Measurements from ENCODE around the gene CPZ. TPM values are rescaled to one million over a fixed set of nuclear protein-coding genes. Genes with fewer than 3 reads are reported as not detected.

CPZ gene
- total RNA-seq, 4 donors from 2014 or later = 1.2 to 2.0 (median 1.5) TPM; not detected in 1

DNA sequence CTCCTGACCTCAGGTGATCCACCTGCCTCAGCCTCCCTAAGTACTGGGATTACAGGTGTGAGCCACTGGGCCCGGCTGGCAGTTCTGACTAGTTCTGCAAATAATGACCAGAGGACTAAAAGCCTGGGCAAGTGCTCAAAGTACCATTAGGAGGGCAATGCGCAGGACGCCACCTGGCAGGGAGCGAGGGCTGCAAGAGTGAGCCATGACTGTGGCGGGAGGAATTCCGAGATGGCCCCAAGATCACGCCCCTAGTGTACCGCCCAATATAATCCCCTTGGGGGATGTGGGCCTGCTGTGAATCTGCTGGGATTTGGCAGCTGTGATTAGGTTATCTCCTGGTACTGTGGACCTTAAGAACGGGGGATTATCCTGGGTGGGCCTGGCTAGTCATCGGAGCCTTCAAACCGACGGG is 38.6 kb upstream of the CPZ start:
- no peak overlapping the region for H3K4me3 ChIP-seq
- H3K4me1 ChIP-seq = no peaks in the 10 kb centered on the region
- TF ChIP-seq, protein P1, sequence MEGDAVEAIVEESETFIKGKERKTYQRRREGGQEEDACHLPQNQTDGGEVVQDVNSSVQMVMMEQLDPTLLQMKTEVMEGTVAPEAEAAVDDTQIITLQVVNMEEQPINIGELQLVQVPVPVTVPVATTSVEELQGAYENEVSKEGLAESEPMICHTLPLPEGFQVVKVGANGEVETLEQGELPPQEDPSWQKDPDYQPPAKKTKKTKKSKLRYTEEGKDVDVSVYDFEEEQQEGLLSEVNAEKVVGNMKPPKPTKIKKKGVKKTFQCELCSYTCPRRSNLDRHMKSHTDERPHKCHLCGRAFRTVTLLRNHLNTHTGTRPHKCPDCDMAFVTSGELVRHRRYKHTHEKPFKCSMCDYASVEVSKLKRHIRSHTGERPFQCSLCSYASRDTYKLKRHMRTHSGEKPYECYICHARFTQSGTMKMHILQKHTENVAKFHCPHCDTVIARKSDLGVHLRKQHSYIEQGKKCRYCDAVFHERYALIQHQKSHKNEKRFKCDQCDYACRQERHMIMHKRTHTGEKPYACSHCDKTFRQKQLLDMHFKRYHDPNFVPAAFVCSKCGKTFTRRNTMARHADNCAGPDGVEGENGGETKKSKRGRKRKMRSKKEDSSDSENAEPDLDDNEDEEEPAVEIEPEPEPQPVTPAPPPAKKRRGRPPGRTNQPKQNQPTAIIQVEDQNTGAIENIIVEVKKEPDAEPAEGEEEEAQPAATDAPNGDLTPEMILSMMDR (IDR thresholded peaks at IDR 0.05) = no peak
- TF ChIP-seq POLR2A (IDR thresholded peaks at IDR 0.05) = no peak
- no peak overlapping the region for H3K27ac ChIP-seq
- no peaks in the 10 kb centered on the region for H3K9me3 ChIP-seq
- no peaks in the 10 kb centered on the region for H3K36me3 ChIP-seq
- DNase-seq = no peak
- no peaks in the 10 kb centered on the region for H3K27me3 ChIP-seq

DNA sequence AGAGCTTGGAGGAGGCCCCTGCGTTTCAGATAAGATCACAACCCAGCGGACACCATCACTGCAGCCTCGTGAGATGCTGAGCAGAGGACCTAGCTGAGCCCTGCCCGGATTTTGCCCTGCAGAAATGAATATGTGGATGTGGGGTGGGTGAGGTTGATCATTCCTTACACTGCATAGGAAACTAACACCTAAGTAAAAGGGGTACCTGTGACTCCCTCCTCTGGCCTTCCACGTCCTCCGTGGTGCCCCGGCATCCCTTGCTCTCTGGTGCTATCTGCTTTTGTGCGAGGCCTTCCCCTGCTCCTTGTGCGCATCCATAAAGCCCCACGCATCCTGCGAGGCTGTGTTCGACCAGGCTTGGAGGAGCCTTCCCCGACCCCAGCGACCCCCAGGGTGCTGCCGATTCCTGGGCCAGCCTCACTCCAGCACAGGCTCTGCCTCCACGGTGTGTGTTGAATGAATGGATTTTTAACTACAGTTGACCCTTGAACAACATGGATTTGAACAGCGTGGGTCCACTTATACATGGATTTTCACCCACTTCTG is 37.9 kb upstream of the CPZ start:
- no peaks in the 10 kb centered on the region for H3K36me3 ChIP-seq

DNA sequence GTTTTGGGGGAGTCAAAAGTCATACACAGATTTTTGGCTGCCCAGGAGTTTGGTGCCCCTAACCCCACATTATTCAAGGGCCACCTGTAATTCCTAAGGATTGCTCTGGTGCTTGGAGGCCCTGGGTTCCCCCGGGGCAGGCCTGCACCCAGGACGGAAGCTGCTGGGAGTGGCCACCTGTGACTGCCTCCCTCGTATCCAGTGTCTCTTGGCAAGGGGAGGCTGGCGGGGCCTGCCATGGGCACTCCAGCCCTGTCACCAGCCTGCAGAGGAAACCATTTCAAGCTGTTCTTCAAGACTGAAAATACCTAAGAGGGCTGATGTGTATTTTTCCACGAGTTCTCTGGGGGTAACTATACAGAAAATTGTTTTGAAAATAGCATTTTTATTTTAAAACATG is 36.8 kb upstream of the CPZ start:
- no peak for DNase-seq
- no peak overlapping the region for H3K4me3 ChIP-seq
- no peaks in the 10 kb centered on the region for H3K27me3 ChIP-seq
- no peak overlapping the region for H3K27ac ChIP-seq
- no peak for TF ChIP-seq POLR2A (IDR thresholded peaks at IDR 0.05)
- TF ChIP-seq, protein P1 (IDR thresholded peaks at IDR 0.05) = no peak
- H3K36me3 ChIP-seq = no peaks in the 10 kb centered on the region
- no peaks in the 10 kb centered on the region for H3K4me1 ChIP-seq
- H3K9me3 ChIP-seq = no peaks in the 10 kb centered on the region

More for the DNA sequence above, 37.9 kb upstream of the CPZ start:
- Histone ChIP-seq H3K4me3 (no peak overlapping the region), H3K27ac (no peak overlapping the region), H3K27me3 (no peaks in the 10 kb centered on the region), H3K4me1 (no peaks in the 10 kb centered on the region), H3K9me3 (no peaks in the 10 kb centered on the region)
- no peak for TF ChIP-seq POLR2A (IDR thresholded peaks at IDR 0.05)
- TF ChIP-seq, protein P1 (IDR thresholded peaks at IDR 0.05) = no peak
- no peak for DNase-seq

DNA sequence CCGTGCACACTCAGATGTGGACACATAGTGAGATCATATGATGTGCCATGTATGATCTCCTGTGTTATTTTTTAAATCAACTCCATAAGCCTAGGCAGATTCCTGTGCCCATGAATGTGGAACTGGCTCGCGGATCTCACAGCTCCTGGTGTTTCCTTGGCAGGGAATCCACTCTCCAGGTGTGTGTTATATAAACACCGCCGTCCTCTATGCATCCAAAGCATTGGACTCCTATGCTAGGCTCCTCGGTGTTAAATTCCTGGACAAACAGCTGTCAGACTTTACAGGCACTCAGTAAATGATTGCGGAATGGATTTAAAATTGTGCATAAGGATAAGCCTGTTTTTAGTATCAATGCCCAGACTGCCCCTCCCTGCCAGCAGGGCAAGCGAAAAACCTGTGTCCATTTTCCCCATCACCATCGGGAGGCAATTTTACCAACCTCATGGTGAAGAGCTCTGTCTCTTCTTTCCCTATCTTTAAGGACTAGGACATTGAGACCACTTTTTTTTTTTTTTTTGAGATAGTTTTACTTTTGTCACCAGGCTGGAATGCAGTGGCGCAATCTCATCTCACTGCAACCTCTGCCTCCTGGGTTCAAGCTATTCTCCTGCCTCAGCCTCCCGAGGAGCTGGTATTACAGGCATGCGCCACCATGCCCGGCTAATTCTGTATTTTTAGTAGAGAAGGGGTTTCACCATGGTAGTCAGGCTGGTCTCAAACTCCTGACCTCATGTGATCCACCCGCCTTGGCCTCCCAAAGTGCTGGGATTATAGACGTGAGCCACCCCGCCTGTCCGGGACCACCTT is 36.0 kb upstream of the CPZ start:
- DNase-seq = no peak
- H3K4me3 ChIP-seq = no peak overlapping the region
- H3K27me3 ChIP-seq = no peaks in the 10 kb centered on the region
- TF ChIP-seq, protein P1 (IDR thresholded peaks at IDR 0.05) = no peak
- TF ChIP-seq POLR2A (IDR thresholded peaks at IDR 0.05) = no peak
- no peaks in the 10 kb centered on the region for H3K36me3 ChIP-seq
- H3K27ac ChIP-seq = no peak overlapping the region
- no peaks in the 10 kb centered on the region for H3K4me1 ChIP-seq
- H3K9me3 ChIP-seq = no peaks in the 10 kb centered on the region

DNA sequence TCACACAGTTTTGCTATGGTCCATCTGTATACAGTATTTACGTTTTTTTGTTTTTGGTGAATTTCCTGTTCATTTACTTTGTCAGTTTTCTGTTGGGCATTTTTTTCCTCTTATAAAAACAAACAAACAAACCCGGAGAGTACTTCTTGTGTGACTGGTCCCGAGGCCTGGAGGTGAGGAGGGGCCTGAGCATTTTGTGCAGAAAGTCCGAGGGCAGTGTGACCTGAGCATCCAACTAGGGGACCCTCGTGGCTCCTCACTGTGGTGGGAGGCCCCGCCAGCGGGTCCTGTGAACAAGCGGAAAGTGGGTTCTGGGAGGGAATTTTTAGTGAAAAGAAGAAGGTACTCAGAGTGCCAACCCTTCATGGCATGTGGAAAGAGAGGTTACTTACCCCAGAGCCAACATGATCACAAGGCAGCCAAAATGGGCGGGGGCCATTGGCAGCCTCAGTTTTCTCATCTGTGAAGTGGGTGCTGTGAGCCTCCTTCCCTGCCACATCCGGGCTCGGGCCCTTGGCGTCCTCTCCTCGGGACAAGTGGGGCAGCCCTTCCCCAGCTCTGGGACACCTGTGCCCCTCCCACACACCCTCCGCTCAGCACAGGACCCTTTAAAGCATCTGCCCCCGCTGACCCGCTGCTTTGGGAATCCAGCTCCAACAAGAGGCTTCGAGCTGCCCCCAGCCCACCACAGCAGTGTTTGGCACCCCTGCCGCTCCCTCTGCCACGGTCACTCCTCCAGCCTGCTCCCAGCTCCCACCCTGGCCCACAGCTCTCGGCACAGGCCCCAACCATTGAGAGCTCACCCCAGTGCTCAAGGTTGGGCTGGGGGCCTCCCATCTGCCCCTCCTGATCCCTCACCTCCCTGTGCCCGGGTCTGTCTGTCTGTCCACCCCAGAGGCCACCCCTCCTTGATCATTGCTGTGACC is 35.2 kb upstream of the CPZ start:
- H3K4me3 ChIP-seq = no peak overlapping the region
- no peaks in the 10 kb centered on the region for H3K36me3 ChIP-seq
- no peaks in the 10 kb centered on the region for H3K9me3 ChIP-seq
- DNase-seq = peak in 1 of 3 donors; percentile 24
- H3K27me3 ChIP-seq = no peaks in the 10 kb centered on the region
- H3K27ac ChIP-seq = no peak overlapping the region
- H3K4me1 ChIP-seq = no peaks in the 10 kb centered on the region
- TF ChIP-seq POLR2A (IDR thresholded peaks at IDR 0.05) = no peak
- TF ChIP-seq, protein P1 (IDR thresholded peaks at IDR 0.05) = no peak

All from Peyer's patch (tissue), 4 donors.